LNCaP clone FGC (cell line): ENCODE measurements around the gene UBXN10.

Experiments used
- DNase-seq: peaks from one replicate; pipeline ENCODE4 v3.0.0-alpha.2; 2011; ENCODE audit warnings: low read depth
- H3K4me3 ChIP-seq: 2 replicates; pipeline ENCODE4 v1.5.1; 2011; ENCODE audit warnings: mild to moderate bottlenecking, low read depth, low read length, control low read depth
- CTCF ChIP-seq: IDR thresholded peaks from 2 replicates; pipeline ENCODE4 v1.5.1; 2012; ENCODE audit warnings: mild to moderate bottlenecking; ENCODE audit not compliant: control insufficient read depth, insufficient read depth; ENCODE audit errors: extremely low read depth

Gene UBXN10

GRCh38 chr1:20164694-20165202, 21.1 kb upstream of the UBXN10 start:
- TF ChIP-seq CTCF = no peak
- DNase-seq = no peak
- no peak overlapping the region for H3K4me3 ChIP-seq

DNA sequence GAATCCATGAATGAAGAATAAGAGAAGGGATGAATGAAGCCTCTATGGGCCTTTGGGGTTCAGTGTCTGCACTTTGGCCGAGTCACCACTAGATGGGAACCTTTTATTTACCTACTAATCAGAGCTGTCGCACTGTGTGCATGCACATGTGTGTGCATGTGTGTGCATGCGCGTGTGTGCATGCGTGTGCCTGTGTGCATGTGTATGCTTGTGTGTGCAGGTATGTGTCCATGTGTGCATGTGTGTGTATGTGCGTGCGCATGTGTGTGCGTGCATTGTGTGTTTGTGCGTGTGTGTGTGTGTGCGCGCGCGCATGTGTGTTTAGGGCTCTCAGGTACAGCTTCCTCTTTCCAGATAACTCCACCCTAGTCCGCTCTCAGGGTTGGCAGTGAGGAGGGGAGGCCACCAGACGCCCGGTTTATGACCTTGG, 20.4 kb upstream of the UBXN10 start:
- TF ChIP-seq CTCF = peak; percentile 17; the same call in 1 of the 2 replicates
- no peak overlapping the region for H3K4me3 ChIP-seq
- no peak for DNase-seq

- DNase-seq = no peak
- H3K4me3 ChIP-seq = no peak overlapping the region
- TF ChIP-seq CTCF = no peak
These were observed 19.8 kb upstream of the UBXN10 start for GRCh38 chr1:20166051-20166450.

DNA sequence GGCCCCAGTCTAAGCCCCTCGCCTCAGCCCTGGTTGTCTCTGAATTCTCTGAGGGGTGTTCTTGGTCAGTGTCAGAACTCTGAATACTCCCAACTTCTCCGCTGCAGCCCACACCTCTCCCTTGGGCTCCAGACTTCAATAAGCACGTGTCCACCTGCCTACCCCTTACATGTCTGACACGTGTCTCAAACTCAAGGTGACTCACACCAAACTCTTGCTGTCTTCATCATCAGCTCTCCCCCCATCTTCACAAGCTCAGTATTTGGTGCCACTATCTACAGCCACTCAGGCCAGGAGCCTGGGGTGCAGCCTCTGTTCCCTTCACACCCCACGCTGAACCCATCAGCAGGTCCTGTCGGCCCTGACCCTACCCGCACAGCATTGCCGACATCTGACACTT, 18.8 kb upstream of the UBXN10 start:
- no peak for TF ChIP-seq CTCF
- H3K4me3 ChIP-seq = no peak overlapping the region
- no peak for DNase-seq

DNA sequence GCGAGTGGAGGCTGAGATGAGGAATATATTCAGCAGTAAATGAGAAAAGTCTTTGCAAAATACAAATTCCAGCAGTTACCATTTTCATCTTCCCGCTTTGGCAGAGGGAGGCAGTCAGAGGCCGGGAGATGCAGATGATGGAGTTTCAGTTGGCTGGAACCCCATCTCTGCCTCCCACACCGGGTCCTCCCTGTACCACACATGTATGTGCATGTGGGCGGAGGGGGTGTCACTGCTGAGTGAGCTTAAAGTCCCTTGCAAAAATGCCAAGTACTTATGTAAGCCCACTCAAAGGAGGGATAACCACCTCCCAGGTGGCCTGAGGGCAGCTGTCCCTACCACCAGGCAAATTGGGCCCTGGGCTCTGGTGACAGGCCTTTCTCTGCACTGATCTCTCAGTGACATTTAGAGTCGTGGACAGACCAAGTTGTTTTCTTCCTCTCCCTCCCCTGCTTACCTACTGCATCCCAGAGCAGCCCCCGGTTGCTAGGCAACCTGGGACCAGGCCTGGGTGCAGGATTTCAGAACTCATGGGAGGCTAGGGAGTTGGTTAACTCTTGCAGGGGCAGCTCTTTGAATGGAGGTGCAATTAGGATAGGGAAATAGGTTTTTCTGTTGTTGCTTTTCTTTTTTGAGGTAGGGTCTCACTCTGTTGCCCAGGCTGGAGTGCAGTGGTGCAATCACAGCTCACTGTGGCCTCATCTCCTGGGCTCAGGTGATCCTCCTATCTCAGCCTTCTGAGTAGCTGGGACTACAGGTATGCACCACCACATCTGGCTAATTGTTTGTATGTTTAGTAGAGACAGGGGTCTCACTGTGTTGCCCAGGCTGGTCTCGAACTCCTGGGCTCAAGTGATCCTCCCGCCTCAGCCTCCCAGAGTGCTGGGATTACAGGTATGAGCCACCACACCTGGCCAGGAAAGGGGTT, 17.1 kb upstream of the UBXN10 start:
- TF ChIP-seq CTCF = no peak
- no peak for DNase-seq
- no peak overlapping the region for H3K4me3 ChIP-seq

GRCh38 chr1:20169932-20170331, 16.0 kb upstream of the UBXN10 start:
- no peak overlapping the region for H3K4me3 ChIP-seq
- no peak for TF ChIP-seq CTCF
- DNase-seq = no peak
